Measurements from ENCODE around the gene ABTB1.
A peak's percentile ranks its signal among the peaks of the same experiment; 100 is the strongest.

The ABTB1 gene

GRCh38 chr3:127671523-127672428 lies 976 bp upstream of the ABTB1 start:
- peak; percentile 36 for DNase-seq (ENCODE audit: low read depth)
- TF ChIP-seq CTCF (IDR thresholded peaks at IDR 0.05; ENCODE audit: insufficient read depth, low read depth, low read length, missing control alignments), result no peak
- peak overlapping the region; percentile 76 for H3K4me3 ChIP-seq (ENCODE audit: low read depth, low read length)

- no peak for TF ChIP-seq CTCF (IDR thresholded peaks at IDR 0.05; ENCODE audit: insufficient read depth, low read depth, low read length, missing control alignments)
- DNase-seq (ENCODE audit: low read depth), result peak; percentile 56
- peak overlapping the region; percentile 61 for H3K4me3 ChIP-seq (ENCODE audit: low read depth, low read length)
Observed at GRCh38 chr3:127673191-127674100, 694 bp downstream of the ABTB1 start.

DNA sequence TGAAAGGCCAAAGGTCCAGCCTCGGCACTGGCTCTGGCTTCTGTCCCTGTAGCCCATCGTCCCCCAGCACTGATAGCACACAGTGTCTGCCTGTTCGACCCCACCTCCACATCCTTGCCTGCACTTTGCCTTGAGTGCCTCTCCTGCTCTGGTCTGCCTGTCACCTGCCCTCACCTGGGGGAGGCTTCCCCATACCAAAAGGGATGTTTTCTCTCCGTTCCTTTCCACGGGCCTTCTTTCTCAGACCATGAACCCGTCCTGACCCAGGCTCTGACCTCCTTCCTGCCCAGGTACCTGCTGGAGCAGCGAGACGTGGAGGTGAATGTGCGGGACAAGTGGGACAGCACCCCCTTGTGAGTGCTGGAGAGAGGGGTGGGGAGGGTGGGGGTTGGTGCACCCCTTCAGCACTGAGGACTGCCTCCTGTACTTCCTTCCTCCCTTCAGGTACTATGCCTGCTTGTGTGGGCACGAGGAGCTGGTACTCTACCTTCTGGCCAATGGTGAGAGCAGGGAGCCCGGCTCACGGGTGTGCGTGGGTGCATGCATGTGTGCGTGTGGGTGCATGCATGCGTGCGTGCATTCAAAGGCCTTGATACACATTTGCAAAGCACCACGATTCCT lies 1.5 kb downstream of the ABTB1 start:
- H3K4me3 ChIP-seq (ENCODE audit: low read depth, low read length), result no peak overlapping the region
- no peak for TF ChIP-seq CTCF (IDR thresholded peaks at IDR 0.05; ENCODE audit: insufficient read depth, low read depth, low read length, missing control alignments)
- DNase-seq (ENCODE audit: low read depth), result no peak

GRCh38 chr3:127674790-127675189 lies 2.0 kb downstream of the ABTB1 start:
- no peak overlapping the region for H3K4me3 ChIP-seq (ENCODE audit: low read depth, low read length)
- no peak for DNase-seq (ENCODE audit: low read depth)
- TF ChIP-seq CTCF (IDR thresholded peaks at IDR 0.05; ENCODE audit: insufficient read depth, low read depth, low read length, missing control alignments), result no peak

- H3K4me3 ChIP-seq (ENCODE audit: low read depth, low read length), result no peak overlapping the region
- no peak for DNase-seq (ENCODE audit: low read depth)
- no peak for TF ChIP-seq CTCF (IDR thresholded peaks at IDR 0.05; ENCODE audit: insufficient read depth, low read depth, low read length, missing control alignments)
Observed at GRCh38 chr3:127675651-127676391, 3.1 kb downstream of the ABTB1 start.

DNA sequence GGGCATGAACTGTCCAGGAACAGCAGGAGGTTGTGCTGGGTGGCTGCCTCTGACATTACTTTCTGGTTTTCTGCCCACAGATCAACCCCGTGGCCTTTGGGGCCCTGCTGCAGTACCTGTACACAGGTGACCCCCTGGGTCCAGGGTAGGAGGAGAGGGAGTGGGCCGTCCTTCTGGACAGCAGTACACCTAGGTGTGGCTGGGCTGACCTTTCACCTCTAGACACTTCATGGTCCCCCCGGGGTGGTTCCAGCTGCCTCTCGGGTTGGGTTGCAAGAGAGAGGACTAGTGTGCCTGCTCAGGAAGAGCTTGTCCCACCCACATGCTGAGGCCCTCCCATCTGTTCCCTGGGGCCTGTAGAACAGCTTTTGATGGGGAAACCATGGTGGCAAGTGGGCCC lies 3.7 kb downstream of the ABTB1 start:
- H3K4me3 ChIP-seq (ENCODE audit: low read depth, low read length), result no peak overlapping the region
- no peak for TF ChIP-seq CTCF (IDR thresholded peaks at IDR 0.05; ENCODE audit: insufficient read depth, low read depth, low read length, missing control alignments)
- DNase-seq (ENCODE audit: low read depth), result no peak

Data from GM12865 (cell line).